Measurements from ENCODE around the gene NPAT. TPM values are rescaled to one million over a fixed set of nuclear protein-coding genes. Genes with fewer than 3 reads are reported as not detected.
"Not testable (repeated sequence)": the region's sequence is repeated elsewhere in the genome, so short reads cannot be mapped to it uniquely, and the experiment has no call there.

The NPAT gene
- total RNA-seq, 2 experiments from 2014 or later, result 40.4 to 42.5 TPM

DNA sequence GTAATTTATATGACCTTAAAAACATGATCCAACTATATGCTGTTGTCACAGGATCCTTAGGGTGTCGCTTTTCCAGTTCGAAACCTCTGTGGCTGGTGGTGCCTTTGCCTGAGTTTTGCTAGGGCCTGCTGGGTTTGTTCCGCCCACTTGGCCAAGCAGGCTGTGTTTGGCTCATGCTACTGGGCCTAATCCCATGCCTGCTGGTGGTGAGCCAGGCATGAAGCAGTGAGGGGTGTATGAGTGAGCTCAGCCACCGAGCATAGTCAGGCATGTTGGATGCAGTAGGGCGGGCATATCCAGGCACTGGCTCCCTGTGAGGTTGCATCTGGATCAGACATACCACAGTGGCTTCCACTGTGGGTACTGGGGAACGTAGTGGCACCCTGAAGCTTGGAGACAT lies 16.3 kb downstream of the NPAT start:
- DNase-seq, result no peak
- Mint-ChIP-seq H3K4me1 (peaks cover 48% of the 10 kb centered on the region), H3K27ac (no peak overlapping the region), H3K27me3 (no peaks in the 10 kb centered on the region), H3K9me3 (peaks cover 24% of the 10 kb centered on the region), H3K4me3 (no peak overlapping the region), H3K36me3 (peaks cover 88% of the 10 kb centered on the region)

DNA sequence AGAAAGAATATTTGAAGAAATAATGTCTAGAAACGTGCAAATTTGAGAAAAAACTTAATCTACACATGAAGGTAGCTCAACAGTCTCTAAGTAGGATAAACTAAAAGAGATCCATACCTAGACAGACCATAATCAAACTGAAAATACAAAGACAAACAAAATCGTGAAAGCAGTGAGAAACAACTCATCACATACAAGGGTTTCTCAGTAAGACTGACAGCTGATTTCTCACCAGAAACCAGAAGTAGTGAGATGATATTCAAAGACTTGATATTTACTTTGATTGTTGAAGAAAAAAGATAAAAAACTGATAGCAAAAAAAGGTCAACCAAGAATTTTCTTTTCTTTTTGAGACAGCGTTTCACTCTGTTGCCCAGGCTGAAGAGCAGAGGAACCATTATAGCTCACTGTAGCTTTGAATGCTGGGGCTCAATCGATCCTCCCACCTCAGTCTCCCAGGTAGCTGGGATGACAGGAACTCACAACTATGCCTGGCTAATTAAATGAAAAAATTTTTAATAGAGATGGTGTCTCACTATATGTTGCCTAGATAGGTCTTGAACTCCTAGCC lies 17.4 kb downstream of the NPAT start:
- Mint-ChIP-seq H3K36me3 (peaks cover 80% of the 10 kb centered on the region), H3K4me3 (peak overlapping the region; percentile 40), H3K9me3 (peaks cover 20% of the 10 kb centered on the region), H3K27ac (no peak overlapping the region), H3K4me1 (peaks cover 49% of the 10 kb centered on the region), H3K27me3 (no peaks in the 10 kb centered on the region)
- DNase-seq, result no peak

DNA sequence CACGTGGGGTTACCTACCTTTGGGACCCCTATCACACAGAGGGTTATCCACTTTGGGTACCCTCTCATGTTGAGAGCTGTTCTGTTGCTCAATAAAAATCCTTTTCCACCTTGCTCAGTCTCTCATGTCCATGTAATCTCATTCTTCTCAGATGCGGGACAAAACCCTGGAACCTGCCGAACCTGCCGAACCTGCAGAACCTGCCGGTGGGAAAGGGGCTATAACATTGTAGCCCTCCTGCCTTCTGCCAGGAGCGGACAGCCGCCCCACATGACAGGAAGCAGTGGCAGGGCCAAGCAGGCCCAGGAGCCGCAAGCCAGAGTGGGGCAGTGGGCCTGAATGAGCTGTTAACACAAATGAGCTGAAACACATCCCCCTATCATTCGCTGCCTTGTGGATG lies 18.1 kb downstream of the NPAT start:
- DNase-seq, result no peak
- Mint-ChIP-seq H3K9me3 (peaks cover 20% of the 10 kb centered on the region), H3K27me3 (no peaks in the 10 kb centered on the region), H3K36me3 (peaks cover 81% of the 10 kb centered on the region), H3K27ac (no peak overlapping the region), H3K4me3 (no peak overlapping the region), H3K4me1 (peaks cover 53% of the 10 kb centered on the region)

DNA sequence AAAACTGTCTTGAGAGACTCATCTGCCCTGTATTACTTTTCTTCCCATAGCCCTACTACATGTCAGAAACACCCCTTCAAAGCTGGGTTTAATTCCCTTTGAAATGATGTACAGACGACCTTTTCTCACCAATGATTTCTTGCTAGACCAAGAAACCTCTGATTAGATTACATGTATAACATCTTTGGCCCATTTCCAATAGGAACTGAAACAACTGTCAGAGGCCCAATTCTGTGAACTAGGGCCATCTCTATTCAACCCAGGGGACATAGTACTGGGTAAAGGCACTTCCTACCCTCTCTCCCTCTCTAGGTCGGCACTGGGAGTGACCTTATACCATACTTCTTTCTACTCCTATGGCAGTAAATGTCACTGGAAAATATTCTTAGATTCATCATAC lies 19.4 kb downstream of the NPAT start:
- Mint-ChIP-seq H3K9me3 (peaks cover 17% of the 10 kb centered on the region), H3K36me3 (peaks cover 81% of the 10 kb centered on the region), H3K27me3 (no peaks in the 10 kb centered on the region), H3K4me1 (peaks cover 58% of the 10 kb centered on the region), H3K27ac (peak overlapping the region; percentile 34), H3K4me3 (no peak overlapping the region)
- no peak for DNase-seq

DNA sequence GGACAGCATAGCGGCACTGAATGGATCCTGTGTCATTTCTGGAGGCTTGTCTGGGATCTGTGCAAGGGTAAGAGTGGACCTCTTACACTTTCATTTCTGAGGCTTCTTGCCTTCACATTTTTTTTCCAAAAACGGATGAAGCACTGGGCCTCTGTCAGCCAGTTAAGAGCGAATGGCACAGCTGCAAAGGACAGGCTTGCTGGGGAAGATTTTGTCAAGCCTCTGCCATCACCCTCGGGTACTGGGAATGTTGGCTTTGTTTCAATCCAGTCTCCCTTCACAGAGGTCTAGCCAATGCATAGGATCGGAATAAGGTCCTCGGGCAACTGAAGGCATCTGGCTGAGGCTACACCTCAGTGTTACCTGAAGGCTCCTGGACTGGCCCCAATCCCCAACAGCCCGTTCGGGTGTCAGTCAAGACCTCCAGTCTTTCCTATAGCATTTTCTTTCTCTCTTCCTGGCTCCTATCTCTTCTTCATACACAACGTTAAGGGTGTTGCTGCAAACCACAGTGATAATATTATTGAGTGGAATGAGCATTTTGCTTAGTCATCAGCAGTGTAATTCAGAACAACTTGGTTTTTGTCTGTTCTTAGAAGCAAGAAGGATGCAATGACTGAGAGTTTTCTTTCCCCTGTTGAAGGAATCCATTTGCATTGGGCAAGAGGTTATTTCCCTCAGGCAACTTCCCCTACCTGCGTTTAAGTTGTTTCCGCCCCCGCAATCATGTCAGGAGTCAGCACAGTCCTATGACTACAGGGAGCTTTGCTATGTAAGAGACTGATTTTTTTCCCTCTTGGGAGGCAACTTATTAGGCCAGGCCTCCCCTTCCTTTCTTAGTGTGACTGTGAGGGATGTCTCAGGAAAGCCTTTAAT lies 22.8 kb downstream of the NPAT start:
- H3K9me3 Mint-ChIP-seq, result peaks cover 10% of the 10 kb centered on the region
- peak overlapping the region; percentile 88 for H3K27ac Mint-ChIP-seq
- DNase-seq, result peak; percentile 68
- peaks cover 73% of the 10 kb centered on the region for H3K4me1 Mint-ChIP-seq
- peaks cover 69% of the 10 kb centered on the region for H3K36me3 Mint-ChIP-seq
- no peak overlapping the region for H3K4me3 Mint-ChIP-seq
- H3K27me3 Mint-ChIP-seq, result no peaks in the 10 kb centered on the region

DNA sequence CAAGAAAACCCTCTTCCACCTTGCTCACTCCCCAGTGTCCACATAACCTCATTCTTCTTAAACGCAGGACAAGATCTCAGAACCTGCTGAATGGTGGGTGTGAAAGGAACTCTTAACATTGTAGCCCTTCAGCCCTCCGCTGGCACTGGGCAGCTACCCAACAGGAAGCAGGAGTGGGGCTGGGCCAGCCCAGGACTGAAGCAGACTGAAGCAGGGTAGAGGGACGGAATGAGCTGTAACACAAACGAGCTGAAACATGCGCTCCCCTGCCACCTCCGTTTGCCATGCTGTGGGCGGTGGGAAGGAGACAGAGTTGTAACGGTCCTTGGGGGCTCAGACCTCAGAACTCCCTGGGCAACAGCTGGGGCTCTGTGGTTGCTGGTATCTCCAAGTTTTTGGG lies 23.6 kb downstream of the NPAT start:
- H3K27ac Mint-ChIP-seq, result peak overlapping the region; percentile 88
- peaks cover 63% of the 10 kb centered on the region for H3K36me3 Mint-ChIP-seq

DNA sequence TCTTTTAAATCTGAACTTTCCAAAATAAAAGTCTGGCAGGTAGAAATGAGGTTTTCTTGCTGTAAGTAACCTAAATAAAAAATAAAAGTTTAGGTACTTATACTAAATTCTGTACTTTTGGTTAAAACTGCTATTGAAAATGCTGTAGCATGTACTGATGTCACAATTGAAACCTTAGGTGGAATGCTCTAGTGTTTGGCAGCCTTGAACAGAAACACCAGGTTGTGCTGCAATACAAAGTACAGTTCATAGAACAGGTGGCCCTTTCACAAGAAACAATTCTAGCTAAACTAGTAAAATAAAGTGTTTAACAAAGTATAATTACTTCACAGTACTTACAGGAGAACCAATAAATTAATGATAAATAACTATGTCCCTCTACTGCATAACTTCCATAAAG lies 25.1 kb downstream of the NPAT start:
- Mint-ChIP-seq H3K27ac (peak overlapping the region; percentile 61), H3K4me3 (no peak overlapping the region), H3K9me3 (no peaks in the 10 kb centered on the region), H3K4me1 (peaks cover 55% of the 10 kb centered on the region), H3K36me3 (peaks cover 52% of the 10 kb centered on the region), H3K27me3 (no peaks in the 10 kb centered on the region)
- no peak for DNase-seq

More for the DNA sequence above, 23.6 kb downstream of the NPAT start:
- no peaks in the 10 kb centered on the region for H3K27me3 Mint-ChIP-seq
- peaks cover 4% of the 10 kb centered on the region for H3K9me3 Mint-ChIP-seq
- H3K4me1 Mint-ChIP-seq, result peaks cover 69% of the 10 kb centered on the region
- H3K4me3 Mint-ChIP-seq, result no peak overlapping the region
- DNase-seq, result no peak

DNA sequence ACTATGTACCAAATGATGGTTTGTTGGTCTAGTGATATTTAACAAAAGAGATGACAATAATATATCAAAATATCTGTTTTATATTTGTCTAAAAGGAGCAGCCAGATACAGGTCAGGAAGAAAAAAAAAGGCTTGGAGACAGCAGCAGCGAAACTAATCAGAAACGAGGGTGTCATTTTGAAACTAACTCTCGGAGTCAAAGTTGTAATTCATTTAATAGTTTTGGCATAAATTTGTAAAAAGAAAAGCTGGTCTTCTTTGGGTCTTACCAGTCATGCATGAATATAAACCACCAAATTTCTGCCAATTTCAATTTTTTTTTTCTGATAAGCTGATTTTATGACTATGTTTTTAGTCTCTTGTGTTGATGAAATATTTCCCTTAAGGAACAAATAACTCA lies 25.5 kb downstream of the NPAT start:
- Mint-ChIP-seq H3K4me1 (peaks cover 53% of the 10 kb centered on the region), H3K9me3 (no peaks in the 10 kb centered on the region), H3K27me3 (no peaks in the 10 kb centered on the region), H3K27ac (peak overlapping the region; percentile 60), H3K36me3 (peaks cover 52% of the 10 kb centered on the region), H3K4me3 (no peak overlapping the region)
- no peak for DNase-seq

DNA sequence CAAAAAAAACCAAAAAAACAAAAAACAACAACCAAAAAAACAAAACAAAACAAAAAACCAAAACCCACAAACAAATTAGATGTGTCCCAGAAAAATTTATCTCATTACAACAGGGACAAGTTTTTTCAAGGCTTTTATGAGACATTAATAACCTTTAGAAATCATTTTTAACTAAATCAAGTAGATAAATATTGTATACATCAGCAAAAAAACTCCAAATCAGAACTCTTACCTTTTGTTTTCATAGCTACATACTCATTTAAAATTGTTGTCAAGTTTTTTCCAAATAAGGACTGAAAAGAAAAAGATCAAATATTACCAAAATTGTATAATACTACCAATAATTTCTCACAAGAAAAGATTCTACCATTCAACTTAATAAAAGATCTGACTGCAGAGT lies 28.7 kb downstream of the NPAT start:
- Mint-ChIP-seq H3K27ac (no peak overlapping the region), H3K4me3 (no peak overlapping the region), H3K36me3 (peaks cover 46% of the 10 kb centered on the region), H3K27me3 (no peaks in the 10 kb centered on the region), H3K4me1 (peaks cover 25% of the 10 kb centered on the region), H3K9me3 (no peaks in the 10 kb centered on the region)
- no peak for DNase-seq

DNA sequence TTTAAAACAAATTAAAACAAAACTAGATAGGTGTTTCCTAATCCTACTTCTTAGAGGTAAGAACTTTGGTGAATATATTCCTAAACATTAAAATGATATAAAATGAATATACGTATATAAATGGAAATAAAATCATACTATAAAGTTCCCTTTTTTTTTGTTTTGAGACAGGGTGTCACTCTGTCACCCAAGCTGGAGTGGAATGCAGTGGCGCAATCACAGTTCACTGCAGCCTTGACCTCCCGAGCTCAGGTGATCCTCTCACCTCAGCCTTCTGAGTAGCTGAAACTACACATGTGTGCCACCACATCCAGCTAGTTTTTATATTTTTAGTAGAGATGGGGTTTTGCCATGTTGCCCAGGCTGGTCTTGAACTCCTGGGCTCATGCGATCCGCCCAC lies 44.9 kb downstream of the NPAT start:
- H3K27me3 Mint-ChIP-seq, result no peaks in the 10 kb centered on the region
- no peak overlapping the region for H3K27ac Mint-ChIP-seq
- peaks cover 10% of the 10 kb centered on the region for H3K4me1 Mint-ChIP-seq
- no peak for DNase-seq
- H3K4me3 Mint-ChIP-seq, result no peak overlapping the region
- peaks cover 41% of the 10 kb centered on the region for H3K36me3 Mint-ChIP-seq
- H3K9me3 Mint-ChIP-seq, result no peaks in the 10 kb centered on the region

DNA sequence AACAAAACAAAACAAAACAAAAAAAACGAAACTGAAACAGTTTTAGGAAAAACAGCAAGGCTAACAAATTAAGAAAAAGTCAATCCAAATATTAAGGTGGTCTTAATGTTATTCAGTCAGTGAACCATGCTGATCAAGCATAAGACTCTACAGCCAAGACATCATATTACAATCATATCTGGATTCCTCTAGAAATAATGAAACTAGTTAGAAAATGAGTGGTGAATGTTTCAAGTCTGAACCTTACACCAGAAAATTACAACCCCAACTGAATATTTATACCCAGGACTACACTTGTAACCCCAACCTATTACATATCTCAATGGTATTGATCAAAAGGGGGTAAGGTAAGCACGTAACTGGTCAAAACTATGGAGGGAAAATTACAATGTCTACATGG lies 52.3 kb downstream of the NPAT start:
- H3K4me3 Mint-ChIP-seq, result no peak overlapping the region
- H3K27me3 Mint-ChIP-seq, result no peaks in the 10 kb centered on the region
- H3K4me1 Mint-ChIP-seq, result peaks cover 47% of the 10 kb centered on the region
- DNase-seq, result no peak
- peak overlapping the region; percentile 82 for H3K27ac Mint-ChIP-seq
- no peaks in the 10 kb centered on the region for H3K9me3 Mint-ChIP-seq
- peaks cover 54% of the 10 kb centered on the region for H3K36me3 Mint-ChIP-seq

DNA sequence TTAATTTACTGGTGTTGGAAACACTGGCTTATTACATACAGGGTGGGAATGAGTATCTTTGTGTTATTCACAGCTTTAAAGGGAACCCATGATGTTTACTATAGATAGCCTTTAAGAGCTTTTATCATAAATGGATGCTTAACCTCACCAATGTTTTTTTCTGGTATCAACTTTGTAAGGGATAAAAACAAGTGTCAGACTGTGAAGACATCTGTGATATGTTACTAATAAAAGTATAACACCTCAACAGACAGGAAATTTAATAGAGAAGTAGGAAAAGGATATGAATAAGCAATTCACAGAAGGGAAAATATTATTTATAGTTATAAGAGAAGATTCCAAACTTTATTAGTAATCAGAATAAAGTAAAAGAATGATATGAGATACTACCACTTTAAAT lies 54.8 kb downstream of the NPAT start:
- no peak overlapping the region for H3K4me3 Mint-ChIP-seq
- H3K9me3 Mint-ChIP-seq, result no peaks in the 10 kb centered on the region
- H3K36me3 Mint-ChIP-seq, result peaks cover 50% of the 10 kb centered on the region
- H3K27me3 Mint-ChIP-seq, result no peaks in the 10 kb centered on the region
- no peak for DNase-seq
- H3K4me1 Mint-ChIP-seq, result peaks cover 40% of the 10 kb centered on the region
- peak overlapping the region; percentile 79 for H3K27ac Mint-ChIP-seq

DNA sequence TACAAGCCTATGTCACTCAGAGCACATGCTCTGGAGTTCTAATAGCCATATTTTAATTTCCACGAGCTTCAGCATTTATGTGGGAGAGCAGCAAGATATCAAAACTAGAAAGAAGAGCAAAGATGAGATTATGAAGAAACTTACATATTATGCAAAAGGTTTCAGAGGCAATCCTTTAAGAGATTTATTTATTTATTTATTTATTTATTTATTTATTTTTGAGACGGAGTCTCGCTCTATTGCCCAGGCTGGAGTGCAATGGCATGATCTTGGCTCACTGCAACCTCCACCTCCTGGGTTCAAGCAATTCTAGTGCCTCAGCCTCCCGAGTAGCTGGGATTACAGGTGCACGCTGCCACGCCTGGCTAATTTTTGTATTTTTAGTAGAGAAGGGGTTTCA lies 59.6 kb downstream of the NPAT start:
- H3K4me3 Mint-ChIP-seq, H3K27me3 Mint-ChIP-seq, H3K9me3 Mint-ChIP-seq, H3K27ac Mint-ChIP-seq, DNase-seq: not testable (repeated sequence)
- Mint-ChIP-seq H3K4me1 (peaks cover 19% of the 10 kb centered on the region), H3K36me3 (peaks cover 32% of the 10 kb centered on the region)

DNA sequence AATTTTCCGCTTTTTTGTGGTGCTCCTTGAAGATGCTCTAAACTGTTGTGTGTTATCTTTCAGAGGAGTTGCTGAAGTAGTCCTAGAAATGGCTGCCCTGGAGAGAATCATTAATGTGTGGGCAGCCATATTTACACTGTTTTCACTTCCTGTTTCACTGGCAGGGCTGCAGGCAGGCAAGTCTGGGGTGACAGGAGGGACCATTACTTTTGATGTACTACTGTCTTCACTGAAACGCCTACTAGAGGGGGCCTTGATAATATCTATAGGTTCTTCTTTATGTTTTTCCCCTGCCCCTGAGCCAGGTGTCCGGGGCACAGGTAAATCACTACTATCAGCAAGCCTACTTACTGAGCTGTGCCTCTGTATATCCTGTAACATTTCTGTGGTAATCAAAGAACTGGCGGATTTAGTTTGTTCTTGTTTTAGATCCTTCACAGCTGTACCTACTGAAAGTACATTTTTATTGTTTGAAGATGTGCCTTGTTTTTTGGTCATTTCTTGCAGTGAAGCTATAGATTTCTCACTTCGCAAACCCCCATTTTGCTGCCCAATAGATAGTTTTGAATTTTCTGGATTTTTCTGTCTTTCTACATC lies 61.4 kb downstream of the NPAT start:
- peak; percentile 15 for DNase-seq
- Mint-ChIP-seq H3K9me3 (no peaks in the 10 kb centered on the region), H3K27me3 (no peaks in the 10 kb centered on the region), H3K36me3 (peaks cover 19% of the 10 kb centered on the region), H3K4me3 (no peak overlapping the region), H3K27ac (peak overlapping the region; percentile 78), H3K4me1 (peaks cover 17% of the 10 kb centered on the region)

DNA sequence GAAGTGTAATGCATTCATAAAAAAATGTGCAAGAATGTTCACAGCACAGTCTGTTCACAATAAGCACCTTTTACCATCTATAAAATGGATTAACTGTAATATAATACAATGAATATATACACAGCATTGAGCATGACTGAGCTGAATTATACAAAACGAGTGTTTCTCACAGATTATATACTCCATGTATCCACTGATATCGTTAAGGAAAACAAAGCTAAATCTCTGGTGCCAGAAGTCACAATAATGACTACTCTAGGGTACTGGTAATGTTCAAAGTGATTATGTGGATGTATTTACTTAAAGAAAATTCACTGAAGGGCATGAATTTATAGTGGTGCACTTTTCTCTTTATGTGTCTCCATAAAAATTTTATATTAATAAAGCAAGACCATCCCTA lies 67.8 kb downstream of the NPAT start:
- H3K4me3 Mint-ChIP-seq, result no peak overlapping the region
- H3K4me1 Mint-ChIP-seq, result peaks cover 6% of the 10 kb centered on the region
- DNase-seq, result no peak
- H3K36me3 Mint-ChIP-seq, result peaks cover 19% of the 10 kb centered on the region
- no peaks in the 10 kb centered on the region for H3K27me3 Mint-ChIP-seq
- H3K27ac Mint-ChIP-seq, result no peak overlapping the region
- no peaks in the 10 kb centered on the region for H3K9me3 Mint-ChIP-seq
